GM13977 (cell line): ENCODE results near the gene KRTAP10-5.
"Not testable (repeated sequence)": the region's sequence is repeated elsewhere in the genome, so short reads cannot be mapped to it uniquely, and the experiment has no call there.

Source experiments
- DNase-seq: peaks from one replicate; pipeline ENCODE4 v3.0.0; 2012; ENCODE audit warnings: low spot score
- CTCF ChIP-seq: IDR thresholded peaks from 2 replicates; pipeline ENCODE4 v1.5.1; 2012; ENCODE audit warnings: mild to moderate bottlenecking, control low read depth; ENCODE audit not compliant: insufficient read depth; ENCODE audit errors: extremely low read depth, missing control alignments
- in situ Hi-C: fragments of 300-500 bp; cut with MboI; formaldehyde crosslinking; loops from one replicate; pipeline ENCODE4 v1.12.0; 2022; ENCODE audit warnings: low sequenced_read_pairs, low pct_unique_long_range_greater_than_20kb, mixed read lengths, inconsistent platforms; ENCODE audit not compliant: unreplicated experiment

The KRTAP10-5 gene

GRCh38 chr21:44594406-44594916 lies 14.1 kb upstream of the KRTAP10-5 start:
- TF ChIP-seq CTCF: no peak
- in situ Hi-C loops: no loop called here
- no peak for DNase-seq

- in situ Hi-C loops: no loop called here
- TF ChIP-seq CTCF: no peak
- no peak for DNase-seq
These were observed 13.4 kb upstream of the KRTAP10-5 start for GRCh38 chr21:44593598-44594405.

- in situ Hi-C loops: no loop called here
These were observed 12.3 kb upstream of the KRTAP10-5 start, which contains the start of gene KRTAP10-6 for GRCh38 chr21:44592446-44593311. KRTAP10-6 (minus strand) TSS chr21:44592505; CDS start chr21:44592484, 21 bp downstream.

GRCh38 chr21:44591801-44592130 lies 11.4 kb upstream of the KRTAP10-5 start:
- in situ Hi-C loops, DNase-seq: not testable (repeated sequence)

More at GRCh38 chr21:44592446-44593311, 12.3 kb upstream of the KRTAP10-5 start, which contains the start of gene KRTAP10-6:
- no peak for DNase-seq
- TF ChIP-seq CTCF: no peak

- DNase-seq, in situ Hi-C loops: not testable (repeated sequence)
These were observed 10.7 kb upstream of the KRTAP10-5 start for GRCh38 chr21:44590897-44591800.

GRCh38 chr21:44590311-44590721 lies 9.9 kb upstream of the KRTAP10-5 start:
- in situ Hi-C loops: no loop called here
- TF ChIP-seq CTCF: no peak
- no peak for DNase-seq
